Panc1 (cell line): Measurements from ENCODE around the gene LMLN. TPM values are rescaled to one million over a fixed set of nuclear protein-coding genes. Genes with fewer than 3 reads are reported as not detected.

Experiments used
- ATAC-seq: fragments of 200-7000 bp; cut with Tn5 transposase; 2 replicates; pipeline ENCODE4 v1.9.1; 2020; ENCODE audit warnings: mild to moderate bottlenecking, moderate library complexity
- BruUV-seq: library from RNA; stranded (reverse); fragments of 400-500 nt; replicated peaks from 2 replicates; lab custom pipeline; 2021; lab: Mats Ljungman, UMichigan
- CTCF ChIA-PET: fragments of 300-600 bp; sonication (Branson Sonifier 250); formaldehyde crosslinking; loops from one replicate; lab custom pipeline; 2022; ENCODE audit warnings: antibody characterized with exemption; lab: Charles Lee
- POLR2A ChIA-PET: fragments of 300-600 bp; sonication (Branson Sonifier 250); formaldehyde crosslinking; loops from one replicate; lab custom pipeline; 2022; ENCODE audit warnings: antibody characterized with exemption; lab: Charles Lee
- DNase-seq: peaks from one replicate; pipeline ENCODE4 v3.0.0-alpha.2; 2010; ENCODE audit warnings: low read depth, low spot score
- H3K27ac ChIP-seq: 2 replicates; pipeline ENCODE4 v1.5.1; 2011; ENCODE audit warnings: mild to moderate bottlenecking, low read length, inconsistent platforms
- H3K27me3 ChIP-seq: fragments of 200-500 bp; sonication (Bioruptor generic); 2 replicates; pipeline ENCODE4 v1.6.0; 2014; ENCODE audit warnings: low read length, inconsistent platforms; ENCODE audit not compliant: control insufficient read depth, insufficient read depth
- H3K36me3 ChIP-seq: fragments of 200-500 bp; sonication (Bioruptor generic); 2 replicates; pipeline ENCODE4 v1.5.1; 2014; ENCODE audit warnings: inconsistent platforms, mild to moderate bottlenecking, low read length, moderate library complexity; ENCODE audit not compliant: control insufficient read depth, insufficient read depth
- H3K4me1 ChIP-seq: 2 replicates; pipeline ENCODE4 v1.5.1; 2011; ENCODE audit warnings: inconsistent platforms, mild to moderate bottlenecking, low read length, moderate library complexity; ENCODE audit not compliant: control insufficient read depth, insufficient read depth
- H3K4me3 ChIP-seq, 2 experiments: 2 replicates each; pipeline ENCODE4 v1.5.1; 2011 to 2012; ENCODE audit warnings: low read depth in 2 of 2, low read length in 2 of 2, mild to moderate bottlenecking in 2 of 2, inconsistent platforms in 1 of 2, moderate library complexity in 1 of 2
- H3K9me3 ChIP-seq: fragments of 200-500 bp; sonication (Bioruptor generic); 2 replicates; pipeline ENCODE4 v1.5.1; 2014; ENCODE audit warnings: low read depth, mild to moderate bottlenecking, inconsistent platforms, low read length, moderate library complexity; ENCODE audit not compliant: control insufficient read depth, insufficient read depth
- CTCF ChIP-seq: fragments of 450-650 bp; IDR thresholded peaks from 2 replicates; pipeline ENCODE4 v1.5.1; 2017; ENCODE audit warnings: mild to moderate bottlenecking
- POLR2AphosphoS5 ChIP-seq: IDR thresholded peaks from 2 replicates; pipeline ENCODE4 v1.6.1; 2012; ENCODE audit warnings: mild to moderate bottlenecking, low read depth, low read length, moderate library complexity
- SIN3A ChIP-seq: IDR thresholded peaks from 2 replicates; pipeline ENCODE4 v1.6.1; 2012; ENCODE audit warnings: low read depth, mild to moderate bottlenecking, low read length, moderate library complexity, borderline replicate concordance; ENCODE audit not compliant: insufficient read depth
- TCF7L2 ChIP-seq: IDR thresholded peaks from 2 replicates; pipeline ENCODE4 v1.6.1; 2011; ENCODE audit warnings: mild to moderate bottlenecking, low read depth, low read length, inconsistent platforms
- in situ Hi-C: cut with HindIII; loops from 2 replicates; pipeline ENCODE4 v1.10.0; 2016; ENCODE audit warnings: low sequenced_read_pairs, low pct_unique_long_range_greater_than_20kb
- intact Hi-C: fragments of 100-400 bp; cut with micrococcal nuclease; formaldehyde crosslinking; loops from one replicate; pipeline ENCODE4 v1.10.0; 2022; ENCODE audit not compliant: unreplicated experiment
- total RNA-seq: library from RNA; stranded (reverse); gene quantifications from one replicate; pipeline ENCODE4 v1.2.1, GENCODE V29; 2021; ENCODE audit not compliant: unreplicated experiment
- TF ChIP-seq, protein P1 (sequence below), 2 experiments: IDR thresholded peaks; 2 replicates each; pipeline ENCODE4 v1.6.1; 2011 to 2012; ENCODE audit warnings: low read depth in 2 of 2, control low read depth in 1 of 2, low read length in 1 of 2, mild to moderate bottlenecking in 1 of 2, moderate library complexity in 1 of 2; ENCODE audit not compliant: insufficient read depth in 1 of 2

LMLN gene
- total RNA-seq, 1 experiment from 2014 or later = 21.8 TPM

GRCh38 chr3:198027799-198028390 lies 67.9 kb downstream of the LMLN start:
- Histone ChIP-seq H3K4me1 (no peaks in the 10 kb centered on the region), H3K27me3 (no peaks in the 10 kb centered on the region), H3K4me3 (no peak overlapping the region), H3K9me3 (no peaks in the 10 kb centered on the region), H3K36me3 (no peaks in the 10 kb centered on the region), H3K27ac (no peak overlapping the region)
- no peak for DNase-seq
- ATAC-seq = no peak
- CTCF ChIA-PET = no interaction called here
- no peak for TF ChIP-seq SIN3A
- no peak for TF ChIP-seq TCF7L2
- TF ChIP-seq CTCF = no peak
- TF ChIP-seq, protein P1, sequence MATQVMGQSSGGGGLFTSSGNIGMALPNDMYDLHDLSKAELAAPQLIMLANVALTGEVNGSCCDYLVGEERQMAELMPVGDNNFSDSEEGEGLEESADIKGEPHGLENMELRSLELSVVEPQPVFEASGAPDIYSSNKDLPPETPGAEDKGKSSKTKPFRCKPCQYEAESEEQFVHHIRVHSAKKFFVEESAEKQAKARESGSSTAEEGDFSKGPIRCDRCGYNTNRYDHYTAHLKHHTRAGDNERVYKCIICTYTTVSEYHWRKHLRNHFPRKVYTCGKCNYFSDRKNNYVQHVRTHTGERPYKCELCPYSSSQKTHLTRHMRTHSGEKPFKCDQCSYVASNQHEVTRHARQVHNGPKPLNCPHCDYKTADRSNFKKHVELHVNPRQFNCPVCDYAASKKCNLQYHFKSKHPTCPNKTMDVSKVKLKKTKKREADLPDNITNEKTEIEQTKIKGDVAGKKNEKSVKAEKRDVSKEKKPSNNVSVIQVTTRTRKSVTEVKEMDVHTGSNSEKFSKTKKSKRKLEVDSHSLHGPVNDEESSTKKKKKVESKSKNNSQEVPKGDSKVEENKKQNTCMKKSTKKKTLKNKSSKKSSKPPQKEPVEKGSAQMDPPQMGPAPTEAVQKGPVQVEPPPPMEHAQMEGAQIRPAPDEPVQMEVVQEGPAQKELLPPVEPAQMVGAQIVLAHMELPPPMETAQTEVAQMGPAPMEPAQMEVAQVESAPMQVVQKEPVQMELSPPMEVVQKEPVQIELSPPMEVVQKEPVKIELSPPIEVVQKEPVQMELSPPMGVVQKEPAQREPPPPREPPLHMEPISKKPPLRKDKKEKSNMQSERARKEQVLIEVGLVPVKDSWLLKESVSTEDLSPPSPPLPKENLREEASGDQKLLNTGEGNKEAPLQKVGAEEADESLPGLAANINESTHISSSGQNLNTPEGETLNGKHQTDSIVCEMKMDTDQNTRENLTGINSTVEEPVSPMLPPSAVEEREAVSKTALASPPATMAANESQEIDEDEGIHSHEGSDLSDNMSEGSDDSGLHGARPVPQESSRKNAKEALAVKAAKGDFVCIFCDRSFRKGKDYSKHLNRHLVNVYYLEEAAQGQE (IDR thresholded peaks at IDR 0.05; ENCODE audit: insufficient read depth in 1 of 2, low read depth in 2 of 2, low read length in 1 of 2) = no peak
- TF ChIP-seq POLR2AphosphoS5 = no peak
- intact Hi-C loops (no loop called here), in situ Hi-C loops (no loop called here)
- POLR2A ChIA-PET = no interaction called here
- no TSS peak for BruUV-seq

DNA sequence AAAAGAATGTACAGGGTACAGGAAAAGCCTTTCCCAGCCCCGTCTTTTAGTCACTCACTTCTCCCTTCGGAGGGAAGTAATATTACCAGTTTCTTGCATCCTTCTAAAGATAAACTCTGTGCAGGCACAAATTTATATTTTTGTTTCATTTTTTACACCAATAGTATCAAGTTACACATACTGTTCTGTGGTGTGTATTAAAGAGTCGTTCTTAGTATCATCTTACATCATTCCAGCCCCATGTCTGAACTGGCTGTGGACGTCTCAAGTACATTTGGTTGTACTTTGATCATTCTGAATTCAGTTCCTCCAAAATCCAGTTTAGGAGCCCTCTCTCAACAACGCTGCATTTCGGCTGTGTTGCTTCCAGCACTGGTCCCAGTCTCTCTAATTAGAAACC lies 68.7 kb downstream of the LMLN start:
- H3K4me1 ChIP-seq = no peaks in the 10 kb centered on the region
- intact Hi-C loops (no loop called here), in situ Hi-C loops (no loop called here)
- no peaks in the 10 kb centered on the region for H3K9me3 ChIP-seq
- no peaks in the 10 kb centered on the region for H3K27me3 ChIP-seq
- no peaks in the 10 kb centered on the region for H3K36me3 ChIP-seq
- ATAC-seq = no peak
- POLR2A ChIA-PET = no interaction called here
- no TSS peak for BruUV-seq
- CTCF ChIA-PET = no interaction called here
- no peak overlapping the region for H3K27ac ChIP-seq
- DNase-seq = no peak
- TF ChIP-seq TCF7L2 (no peak), POLR2AphosphoS5 (no peak), SIN3A (no peak), CTCF (no peak)
- TF ChIP-seq, protein P1 (IDR thresholded peaks at IDR 0.05; ENCODE audit: insufficient read depth in 1 of 2, low read depth in 2 of 2, low read length in 1 of 2) = no peak
- H3K4me3 ChIP-seq = no peak overlapping the region
